T-helper 2 cell treated with Interferon-gamma antibody and Interleukin-4, amounts not matched to agents 100 ng/mL and 5 ng/mL, for 36 hours (primary cell): ENCODE results near the gene KLK11. TPM values are rescaled to one million over a fixed set of nuclear protein-coding genes. Genes with fewer than 3 reads are reported as not detected.

Source experiments
- intact Hi-C: fragments of 100-400 bp; cut with micrococcal nuclease; formaldehyde crosslinking; loops from one replicate; pipeline ENCODE4 v1.15.1; 2023
- total RNA-seq: library from RNA; stranded (reverse); gene quantifications from 2 replicates; pipeline ENCODE4 v1.2.3, GENCODE V29; 2022

Gene KLK11
- total RNA-seq, 1 donor from 2014 or later: not detected

GRCh38 chr19:51029718-51030117 is 3.3 kb upstream of the KLK11 start:
- intact Hi-C loops: no loop called here

GRCh38 chr19:51027873-51028272 is 1.5 kb upstream of the KLK11 start:
- intact Hi-C loops: no loop called here

GRCh38 chr19:51027126-51027806 is 850 bp upstream of the KLK11 start:
- intact Hi-C loops: no loop called here

GRCh38 chr19:51025809-51026553 is 435 bp downstream of the KLK11 start:
- intact Hi-C loops: no loop called here

GRCh38 chr19:51025401-51025800 is 1.0 kb downstream of the KLK11 start:
- intact Hi-C loops: no loop called here

GRCh38 chr19:51024924-51025323 is 1.5 kb downstream of the KLK11 start:
- intact Hi-C loops: no loop called here

GRCh38 chr19:51023946-51024345 is 2.5 kb downstream of the KLK11 start:
- intact Hi-C loops: no loop called here

GRCh38 chr19:51022526-51022925 is 3.9 kb downstream of the KLK11 start:
- intact Hi-C loops: no loop called here

GRCh38 chr19:51020988-51021651 is 5.3 kb downstream of the KLK11 start:
- intact Hi-C loops: loop anchor here (2.0 kb wide), 1 partner anchor 76 kb away; no protein-coding TSS in a partner anchor

- intact Hi-C loops: no loop called here
Observed at GRCh38 chr19:51019544-51019925, 6.9 kb downstream of the KLK11 start, which contains the start of gene KLK10. KLK10 (minus strand) TSS chr19:51019709; CDS start chr19:51019130, 579 bp downstream.

GRCh38 chr19:51018745-51019543 is 7.5 kb downstream of the KLK11 start:
- intact Hi-C loops: no loop called here

- intact Hi-C loops: no loop called here
Observed at GRCh38 chr19:51016798-51017683, 9.4 kb downstream of the KLK11 start.

- intact Hi-C loops: no loop called here
Observed at GRCh38 chr19:51015691-51016267, 10.6 kb downstream of the KLK11 start.

GRCh38 chr19:51014242-51014641 is 12.2 kb downstream of the KLK11 start:
- intact Hi-C loops: no loop called here

- intact Hi-C loops: no loop called here
Observed at GRCh38 chr19:51012661-51013190, 13.7 kb downstream of the KLK11 start.

GRCh38 chr19:51010066-51010795 is 16.2 kb downstream of the KLK11 start:
- intact Hi-C loops: no loop called here

GRCh38 chr19:51009061-51009891 is 17.1 kb downstream of the KLK11 start:
- intact Hi-C loops: no loop called here

GRCh38 chr19:51007488-51007887 is 18.9 kb downstream of the KLK11 start:
- intact Hi-C loops: no loop called here
